PC-9 (cell line): ENCODE data around the gene UGT2B28. TPM values are rescaled to one million over a fixed set of nuclear protein-coding genes. Genes with fewer than 3 reads are reported as not detected.
"Not testable (repeated sequence)": the region's sequence is repeated elsewhere in the genome, so short reads cannot be mapped to it uniquely, and the experiment has no call there.

Experiments used
- BruUV-seq: library from RNA; stranded (reverse); fragments of 400-500 nt; replicated peaks from 2 replicates; lab custom pipeline; 2021; lab: Mats Ljungman, UMichigan
- CTCF ChIA-PET: fragments of 300-600 bp; sonication (Branson Sonifier 250); formaldehyde crosslinking; loops from one replicate; lab custom pipeline; 2022; ENCODE audit warnings: antibody characterized with exemption; lab: Charles Lee
- POLR2A ChIA-PET: fragments of 300-600 bp; sonication (Branson Sonifier 250); formaldehyde crosslinking; loops from one replicate; lab custom pipeline; 2022; ENCODE audit warnings: antibody characterized with exemption; ENCODE audit not compliant: unreplicated experiment; lab: Charles Lee
- DNase-seq, 2 experiments: peaks; one replicate each; pipeline versions ENCODE4 v3.0.0 to v3.0.0-alpha.2; 2015 to 2022; ENCODE audit warnings: mixed read lengths in 1 of 2
- H2AFZ ChIP-seq: fragments of 200-600 bp; sonication (generic); 2 replicates; pipeline ENCODE4 v1.8.1; 2017; ENCODE audit warnings: antibody characterized with exemption
- H3F3A ChIP-seq: fragments of 200-600 bp; sonication (generic); 2 replicates; pipeline ENCODE4 v1.8.1; 2017; ENCODE audit warnings: antibody characterized with exemption, mild to moderate bottlenecking, low read depth; ENCODE audit not compliant: insufficient read depth
- H3K27ac ChIP-seq: fragments of 200-600 bp; sonication (generic); 2 replicates; pipeline ENCODE4 v1.6.1; 2016; ENCODE audit warnings: mixed run types
- H3K27me3 ChIP-seq: fragments of 200-600 bp; sonication (generic); 2 replicates; pipeline ENCODE4 v1.6.1; 2016; ENCODE audit warnings: low read depth, mixed run types; ENCODE audit not compliant: insufficient read depth
- H3K36me3 ChIP-seq: fragments of 200-600 bp; sonication (generic); 2 replicates; pipeline ENCODE4 v1.6.1; 2016; ENCODE audit warnings: low read depth, mixed run types
- H3K4me1 ChIP-seq: fragments of 200-600 bp; sonication (generic); replicated peaks from 2 replicates; pipeline ENCODE4 v1.6.1; 2016; ENCODE audit warnings: mixed run types; ENCODE audit not compliant: insufficient read depth
- H3K4me2 ChIP-seq: fragments of 200-600 bp; sonication (generic); 2 replicates; pipeline ENCODE4 v1.6.1; 2017; ENCODE audit warnings: mixed run types
- H3K4me3 ChIP-seq: fragments of 200-600 bp; sonication (generic); 2 replicates; pipeline ENCODE4 v1.6.1; 2016; ENCODE audit warnings: mixed run types
- H3K79me2 ChIP-seq: fragments of 200-600 bp; sonication (generic); 2 replicates; pipeline ENCODE4 v1.6.1; 2017; ENCODE audit warnings: low read depth, mixed run types
- H3K9me2 ChIP-seq: fragments of 200-600 bp; sonication (generic); 2 replicates; pipeline ENCODE4 v1.8.1; 2017; ENCODE audit warnings: mild to moderate bottlenecking; ENCODE audit not compliant: insufficient read depth
- H3K9me3 ChIP-seq: fragments of 200-600 bp; sonication (generic); 2 replicates; pipeline ENCODE4 v1.8.1; 2016; ENCODE audit warnings: low read depth; ENCODE audit not compliant: insufficient read depth
- H4K20me1 ChIP-seq: fragments of 200-600 bp; sonication (generic); 2 replicates; pipeline ENCODE4 v1.8.1; 2017; ENCODE audit not compliant: insufficient read depth
- CTCF ChIP-seq: fragments of 200-600 bp; sonication (generic); conservative IDR thresholded peaks from 2 replicates; pipeline ENCODE4 v1.6.1; 2017; ENCODE audit warnings: mixed run types, antibody characterized with exemption, mild to moderate bottlenecking, moderate library complexity
- EZH2 ChIP-seq: fragments of 200-600 bp; sonication (generic); IDR thresholded peaks from 2 replicates; pipeline ENCODE4 v1.8.0; 2017; ENCODE audit warnings: antibody characterized with exemption, low read depth
- intact Hi-C: fragments of 100-400 bp; cut with micrococcal nuclease; formaldehyde crosslinking; loops from one replicate; pipeline ENCODE4 v1.10.0; 2022; ENCODE audit not compliant: unreplicated experiment
- total RNA-seq: library from RNA; stranded (reverse); gene quantifications from 2 replicates; pipeline ENCODE4 v1.2.3, GENCODE V29; 2021

Gene UGT2B28
- total RNA-seq, 1 experiment from 2014 or later = not detected

- Histone ChIP-seq H3K36me3 (no peaks in the 10 kb centered on the region), H3K9me3 (no peaks in the 10 kb centered on the region), H3F3A (no peaks in the 10 kb centered on the region), H3K4me2 (no peak overlapping the region), H3K4me1 (no peaks in the 10 kb centered on the region), H3K4me3 (no peak overlapping the region), H3K79me2 (no peaks in the 10 kb centered on the region), H3K9me2 (no peaks in the 10 kb centered on the region), H4K20me1 (no peaks in the 10 kb centered on the region), H3K27ac (no peak overlapping the region), H2AFZ (no peak overlapping the region), H3K27me3 (no peaks in the 10 kb centered on the region)
- TF ChIP-seq EZH2 (no peak), CTCF (no peak)
- POLR2A ChIA-PET = no interaction called here
- no TSS peak for BruUV-seq
- CTCF ChIA-PET = interaction anchor here (0.6 kb wide), 1 partner anchor 294 kb away, joined by 4 read pairs; no protein-coding TSS in a partner anchor
- DNase-seq = no peak
- intact Hi-C loops = no loop called here
These were observed 41.8 kb downstream of the UGT2B28 start for GRCh38 chr4:69322055-69322454.

GRCh38 chr4:69323284-69323683, 43.0 kb downstream of the UGT2B28 start:
- Histone ChIP-seq H3K9me2 (no peaks in the 10 kb centered on the region), H2AFZ (no peak overlapping the region), H3K79me2 (no peaks in the 10 kb centered on the region), H4K20me1 (no peaks in the 10 kb centered on the region), H3K27ac (no peak overlapping the region), H3K4me2 (no peak overlapping the region), H3K27me3 (no peaks in the 10 kb centered on the region), H3K36me3 (no peaks in the 10 kb centered on the region), H3K9me3 (no peaks in the 10 kb centered on the region), H3K4me3 (no peak overlapping the region), H3F3A (no peaks in the 10 kb centered on the region), H3K4me1 (no peaks in the 10 kb centered on the region)
- ChIA-PET CTCF (no interaction called here), POLR2A (no interaction called here)
- BruUV-seq = no TSS peak
- intact Hi-C loops = no loop called here
- no peak for TF ChIP-seq EZH2
- no peak for TF ChIP-seq CTCF
- no peak for DNase-seq

GRCh38 chr4:69330345-69331047, 50.2 kb downstream of the UGT2B28 start:
- H3K4me1 ChIP-seq = no peaks in the 10 kb centered on the region
- no peaks in the 10 kb centered on the region for H4K20me1 ChIP-seq
- ChIA-PET POLR2A (no interaction called here), CTCF (no interaction called here)
- DNase-seq = no peak
- no peaks in the 10 kb centered on the region for H3F3A ChIP-seq
- H3K9me2 ChIP-seq = no peaks in the 10 kb centered on the region
- H3K36me3 ChIP-seq = no peaks in the 10 kb centered on the region
- TF ChIP-seq CTCF (no peak), EZH2 (no peak)
- no peak overlapping the region for H3K4me3 ChIP-seq
- no peaks in the 10 kb centered on the region for H3K79me2 ChIP-seq
- H3K4me2 ChIP-seq = no peak overlapping the region
- no peaks in the 10 kb centered on the region for H3K27me3 ChIP-seq
- BruUV-seq = no TSS peak
- no peak overlapping the region for H3K27ac ChIP-seq
- intact Hi-C loops = no loop called here
- H2AFZ ChIP-seq = no peak overlapping the region
- H3K9me3 ChIP-seq = no peaks in the 10 kb centered on the region

- H3K9me2 ChIP-seq, H4K20me1 ChIP-seq, H3K4me2 ChIP-seq, CTCF ChIA-PET, H3K4me1 ChIP-seq, H3K36me3 ChIP-seq, DNase-seq, H3K27me3 ChIP-seq, H3F3A ChIP-seq, POLR2A ChIA-PET, intact Hi-C loops, BruUV-seq, H2AFZ ChIP-seq, H3K9me3 ChIP-seq, H3K4me3 ChIP-seq, H3K79me2 ChIP-seq, H3K27ac ChIP-seq: not testable (repeated sequence)
These were observed 51.0 kb downstream of the UGT2B28 start for GRCh38 chr4:69331304-69331703.
